Measurements from ENCODE around the gene CHST5. TPM values are rescaled to one million over a fixed set of nuclear protein-coding genes. Genes with fewer than 3 reads are reported as not detected.

CHST5 gene
- total and polyA plus RNA-seq, 2 experiments from 2014 or later, result not detected

- no peaks in the 10 kb centered on the region for H3K27me3 ChIP-seq (ENCODE audit: insufficient read depth)
- Mint-ChIP-seq H3K4me1 (peaks cover 6% of the 10 kb centered on the region), H3K4me3 (no peak overlapping the region), H3K36me3 (ENCODE audit: low read depth) (peaks cover 4% of the 10 kb centered on the region), H3K9me3 (no peaks in the 10 kb centered on the region), H3K27me3 (ENCODE audit: insufficient read depth, low read depth, poor library complexity) (peaks cover 1% of the 10 kb centered on the region), H3K27ac (no peak overlapping the region)
- TF ChIP-seq REST (IDR thresholded peaks at IDR 0.05; ENCODE audit: unreplicated experiment), result no peak
- TF ChIP-seq EZH2phosphoT487 (IDR thresholded peaks at IDR 0.05; ENCODE audit: unreplicated experiment), result no peak
- TF ChIP-seq CREB1 (CRISPR knock-in tag; IDR thresholded peaks at IDR 0.05; ENCODE audit: low read depth), result no peak
- ATAC-seq (no peak), DNase-seq (ENCODE audit: low spot score) (no peak)
- no peaks in the 10 kb centered on the region for H3F3A ChIP-seq (replicated peaks; ENCODE audit: low read depth)
- no peak overlapping the region for H3K4me3 ChIP-seq
- H3K36me3 ChIP-seq (ENCODE audit: insufficient read depth), result 0 out of 2 replicates have a peak, but pooled peaks cover 4% of the 10 kb centered on the region
- no peak overlapping the region for H2AFZ ChIP-seq
- no peak overlapping the region for H3K27ac ChIP-seq (ENCODE audit: low read depth)
- H3K79me2 ChIP-seq (replicated peaks; ENCODE audit: insufficient read depth), result no peaks in the 10 kb centered on the region
- H3K4me2 ChIP-seq, result no peak overlapping the region
- no peaks in the 10 kb centered on the region; the same call in none of the 2 replicates for H4K20me1 ChIP-seq (replicated peaks; ENCODE audit: insufficient read depth)
- no peaks in the 10 kb centered on the region for H3K4me1 ChIP-seq (ENCODE audit: insufficient read depth)
- no peaks in the 10 kb centered on the region for H3K9me2 ChIP-seq (ENCODE audit: insufficient read depth)
These were observed 48.2 kb upstream of the CHST5 start for GRCh38 chr16:75584108-75584507.

GRCh38 chr16:75579281-75579834, 43.5 kb upstream of the CHST5 start:
- Histone ChIP-seq H3K4me2 (no peak overlapping the region), H3K27ac (ENCODE audit: low read depth) (no peak overlapping the region; the same call in 1 of the 2 replicates), H3F3A (replicated peaks; ENCODE audit: low read depth) (0 out of 2 replicates have a peak, but pooled peaks cover 8% of the 10 kb centered on the region), H3K36me3 (ENCODE audit: insufficient read depth) (peaks cover 22% of the 10 kb centered on the region), H3K27me3 (ENCODE audit: insufficient read depth) (no peaks in the 10 kb centered on the region), H4K20me1 (replicated peaks; ENCODE audit: insufficient read depth) (peaks cover 17% of the 10 kb centered on the region), H2AFZ (no peak overlapping the region), H3K9me2 (ENCODE audit: insufficient read depth) (no peaks in the 10 kb centered on the region), H3K4me3 (no peak overlapping the region), H3K4me1 (ENCODE audit: insufficient read depth) (peaks cover 18% of the 10 kb centered on the region), H3K79me2 (replicated peaks; ENCODE audit: insufficient read depth) (no peaks in the 10 kb centered on the region; the same call in 1 of the 2 replicates)
- no peaks in the 10 kb centered on the region for H3K27me3 Mint-ChIP-seq (ENCODE audit: insufficient read depth, low read depth, poor library complexity)
- H3K9me3 Mint-ChIP-seq, result no peaks in the 10 kb centered on the region
- peaks cover 16% of the 10 kb centered on the region for H3K4me1 Mint-ChIP-seq
- ATAC-seq, result no peak
- no peak overlapping the region for H3K27ac Mint-ChIP-seq
- no peak for TF ChIP-seq CTCF (conservative IDR thresholded peaks at IDR 0.05; ENCODE audit: low read depth in 2 of 2)
- DNase-seq (ENCODE audit: low spot score), result no peak
- peaks cover 40% of the 10 kb centered on the region for H3K36me3 Mint-ChIP-seq (ENCODE audit: low read depth)
- no peak overlapping the region for H3K4me3 Mint-ChIP-seq

Data from GM23338 (cell line).